Choroid plexus epithelial cell (primary cell): ENCODE measurements around the gene CARS1.

Experiments
- DNase-seq: peaks from one replicate; pipeline ENCODE4 v3.0.0-alpha.2; 2010; ENCODE audit warnings: low read depth
- H3K4me3 ChIP-seq: 2 replicates; pipeline ENCODE4 v1.5.1; 2011; ENCODE audit warnings: low read depth, mild to moderate bottlenecking, control low read depth, low read length, moderate library complexity
- TF ChIP-seq, protein P1 (sequence below): conservative IDR thresholded peaks from 2 replicates; pipeline ENCODE4 v1.5.1; 2011; ENCODE audit warnings: low read depth, mild to moderate bottlenecking, control low read depth, inconsistent platforms, low read length, moderate library complexity

CARS1 gene

DNA sequence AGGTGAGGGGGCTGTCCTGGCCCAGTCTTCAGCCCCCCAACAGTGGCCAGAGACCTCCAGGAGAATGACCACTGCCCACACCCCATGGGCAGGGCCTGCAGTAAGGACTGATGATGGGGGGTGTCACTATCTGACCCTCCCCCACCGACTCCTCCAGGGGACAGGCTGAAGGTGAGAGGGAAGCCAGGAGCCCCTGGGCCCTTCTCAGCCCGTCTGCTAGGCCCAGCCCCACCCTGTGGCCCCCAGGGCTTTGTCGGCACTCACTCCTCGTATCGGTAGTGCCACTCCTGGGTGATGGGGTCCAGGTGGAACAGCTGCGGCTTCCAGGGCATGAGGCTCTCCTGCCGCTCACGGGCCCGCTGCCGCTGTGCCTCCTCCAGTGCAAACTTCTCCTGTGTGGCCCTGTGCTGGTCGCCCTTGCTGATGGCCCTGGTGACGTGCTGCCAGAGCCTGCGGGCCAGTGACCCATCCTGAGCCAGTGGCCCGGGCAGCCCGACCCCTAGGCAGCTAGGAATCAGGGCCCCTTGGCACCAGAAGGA lies 35.4 kb upstream of the CARS1 start:
- DNase-seq, result no peak
- TF ChIP-seq, protein P1, sequence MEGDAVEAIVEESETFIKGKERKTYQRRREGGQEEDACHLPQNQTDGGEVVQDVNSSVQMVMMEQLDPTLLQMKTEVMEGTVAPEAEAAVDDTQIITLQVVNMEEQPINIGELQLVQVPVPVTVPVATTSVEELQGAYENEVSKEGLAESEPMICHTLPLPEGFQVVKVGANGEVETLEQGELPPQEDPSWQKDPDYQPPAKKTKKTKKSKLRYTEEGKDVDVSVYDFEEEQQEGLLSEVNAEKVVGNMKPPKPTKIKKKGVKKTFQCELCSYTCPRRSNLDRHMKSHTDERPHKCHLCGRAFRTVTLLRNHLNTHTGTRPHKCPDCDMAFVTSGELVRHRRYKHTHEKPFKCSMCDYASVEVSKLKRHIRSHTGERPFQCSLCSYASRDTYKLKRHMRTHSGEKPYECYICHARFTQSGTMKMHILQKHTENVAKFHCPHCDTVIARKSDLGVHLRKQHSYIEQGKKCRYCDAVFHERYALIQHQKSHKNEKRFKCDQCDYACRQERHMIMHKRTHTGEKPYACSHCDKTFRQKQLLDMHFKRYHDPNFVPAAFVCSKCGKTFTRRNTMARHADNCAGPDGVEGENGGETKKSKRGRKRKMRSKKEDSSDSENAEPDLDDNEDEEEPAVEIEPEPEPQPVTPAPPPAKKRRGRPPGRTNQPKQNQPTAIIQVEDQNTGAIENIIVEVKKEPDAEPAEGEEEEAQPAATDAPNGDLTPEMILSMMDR, result no peak
- H3K4me3 ChIP-seq, result no peak overlapping the region

DNA sequence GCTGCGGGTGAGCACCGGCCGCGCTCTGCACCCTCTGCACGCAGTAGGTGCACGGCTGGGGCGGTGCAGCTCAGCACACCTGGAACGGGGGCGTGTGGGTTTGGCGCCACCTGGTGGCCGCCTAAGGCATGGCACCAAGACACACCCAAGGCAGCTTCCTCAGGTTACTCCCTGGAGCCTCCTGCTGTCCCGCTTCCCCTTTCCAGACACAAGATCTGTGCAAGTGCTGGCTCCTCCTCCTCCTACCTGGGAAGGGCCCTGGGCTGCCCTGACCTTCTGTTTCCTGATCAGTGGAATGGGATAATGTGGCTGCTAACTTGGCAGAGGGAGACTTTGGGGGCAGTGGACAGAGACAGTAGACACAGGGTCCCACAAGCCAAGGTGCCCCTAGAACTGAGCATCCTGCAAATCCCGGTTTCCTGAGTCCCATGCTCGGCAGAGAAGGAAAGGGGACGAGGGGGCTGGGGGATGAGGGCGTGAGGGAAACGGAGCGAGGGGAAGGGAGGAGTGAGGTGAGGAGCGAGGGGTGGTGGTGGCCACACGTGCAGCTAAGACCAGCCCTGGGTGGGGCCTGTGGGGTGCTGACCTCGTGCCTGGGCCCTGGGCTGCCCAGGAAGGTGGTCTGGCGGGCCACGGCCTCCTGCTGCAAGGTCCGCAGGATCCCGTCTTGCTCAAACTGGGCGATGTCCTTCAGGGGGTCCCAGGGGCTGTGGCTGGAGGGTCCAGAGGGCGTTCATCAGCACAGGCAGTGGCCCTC lies 34.8 kb upstream of the CARS1 start:
- no peak overlapping the region for H3K4me3 ChIP-seq
- TF ChIP-seq, protein P1, result peak; percentile 96
- DNase-seq, result peak; percentile 70

DNA sequence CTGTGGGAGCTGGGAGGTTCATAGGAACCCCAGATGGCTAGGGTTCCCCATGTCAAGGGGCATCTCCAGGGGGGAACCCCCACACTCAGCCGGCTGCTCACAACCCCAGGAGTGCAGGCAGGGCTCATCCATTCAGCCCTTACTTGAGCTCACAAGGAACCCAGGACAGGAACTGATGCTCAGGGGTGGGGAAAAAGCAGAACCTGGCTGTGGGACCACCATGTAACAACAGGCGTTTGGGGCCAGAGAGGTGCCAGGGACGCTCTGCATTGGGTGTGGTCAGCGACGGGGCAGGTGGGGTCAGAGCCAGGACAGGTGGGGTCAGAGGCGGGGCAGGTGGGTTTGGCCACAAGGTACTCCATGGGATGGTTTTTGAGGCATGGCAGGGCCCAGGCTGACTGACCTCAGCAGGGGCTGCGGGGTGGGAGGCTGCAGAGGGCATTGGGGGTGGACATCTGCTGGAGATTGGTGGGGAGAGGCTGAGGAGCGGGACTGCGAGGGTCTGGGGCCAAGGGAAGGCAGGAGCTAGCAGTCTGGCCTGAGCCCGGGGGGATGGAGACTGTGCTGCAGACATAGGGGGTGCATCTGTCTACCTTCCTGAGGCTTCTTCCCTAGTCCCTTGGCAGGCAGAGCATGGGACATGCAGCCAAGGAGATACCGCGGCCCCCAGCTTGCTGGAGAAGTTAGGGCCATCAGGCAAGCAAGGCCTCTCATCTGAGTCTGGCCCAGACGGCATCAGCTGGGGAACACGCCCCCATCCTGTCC lies 34.0 kb upstream of the CARS1 start:
- H3K4me3 ChIP-seq, result no peak overlapping the region
- no peak for DNase-seq
- TF ChIP-seq, protein P1, result no peak

DNA sequence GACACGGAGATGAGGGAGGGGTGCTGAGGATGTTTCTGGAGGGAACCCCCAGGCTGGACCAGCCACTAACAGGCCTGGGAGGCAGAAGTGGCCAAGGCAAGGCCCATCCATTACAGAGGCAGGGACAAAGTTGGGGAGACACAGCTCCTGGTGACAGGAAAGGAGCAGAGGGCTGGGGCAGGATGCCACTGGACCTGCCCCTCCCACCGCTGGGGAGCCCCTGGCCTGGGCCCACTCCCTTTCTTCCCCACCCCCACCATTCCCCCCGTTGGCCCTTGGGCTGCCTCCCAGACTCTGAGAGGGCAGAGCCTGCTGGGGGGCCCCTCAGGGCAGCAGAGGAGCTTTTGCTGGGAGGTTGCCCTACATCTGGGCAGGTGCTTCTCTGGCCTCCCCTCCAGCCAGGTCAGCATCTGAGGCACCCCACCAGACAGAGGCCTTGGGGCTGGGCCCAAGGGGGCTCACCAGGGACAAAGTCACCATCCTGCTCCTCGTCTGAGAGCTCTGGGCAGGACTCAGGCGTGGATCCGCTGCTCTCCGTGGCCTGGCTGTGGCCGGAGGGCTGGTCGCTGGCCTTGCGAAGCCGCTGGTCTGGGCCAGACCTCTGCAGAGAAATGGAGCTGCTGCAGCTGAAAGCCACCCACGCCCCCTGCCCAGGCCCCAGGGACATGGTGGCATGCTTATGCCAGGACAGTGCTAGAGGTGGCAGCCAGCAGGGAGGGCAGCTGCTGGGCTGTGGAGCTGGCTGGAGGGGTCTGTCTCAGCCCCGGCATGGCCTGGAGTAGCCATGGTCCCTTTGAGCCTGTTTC lies 33.1 kb upstream of the CARS1 start:
- H3K4me3 ChIP-seq, result no peak overlapping the region
- DNase-seq, result no peak
- TF ChIP-seq, protein P1, result no peak

DNA sequence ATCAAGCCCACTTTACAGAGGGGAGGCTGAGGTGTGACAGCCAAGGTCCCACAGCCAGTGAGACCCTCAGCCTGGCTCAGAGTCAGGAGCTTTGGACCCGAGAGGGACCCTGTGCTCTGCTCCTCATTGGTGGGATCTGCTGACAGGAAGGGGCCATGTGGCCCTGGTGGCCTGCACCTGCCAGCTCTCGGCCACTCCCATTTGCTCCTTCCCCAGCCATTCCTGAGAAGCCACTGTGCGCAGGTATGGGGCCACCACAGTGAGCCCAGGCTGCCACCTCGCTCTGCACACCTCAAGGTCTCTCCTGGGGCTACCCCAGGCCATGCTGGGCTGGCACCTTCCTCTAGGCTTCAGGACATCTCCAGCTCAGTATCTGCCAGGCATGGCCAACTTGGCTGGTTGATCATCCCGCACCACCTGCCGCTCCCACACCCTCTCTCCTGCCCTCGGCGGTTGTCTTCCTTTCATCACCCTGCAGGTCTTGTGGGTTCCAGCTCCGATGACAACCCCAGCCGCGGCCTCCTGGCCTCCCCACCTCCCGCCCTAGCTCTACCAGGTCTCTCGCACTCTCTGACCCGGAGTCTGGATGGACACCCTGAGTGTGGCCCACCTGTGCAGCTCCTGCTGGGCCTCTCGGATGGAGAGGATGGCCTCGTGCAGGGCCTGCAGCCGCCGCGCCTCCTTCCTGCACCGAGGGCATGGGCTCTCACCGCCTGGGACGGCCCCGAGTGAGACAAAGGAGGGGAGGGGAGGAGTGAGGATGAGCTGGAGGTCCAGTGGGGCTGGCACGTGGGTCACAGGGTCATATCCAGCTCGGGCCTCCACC lies 32.2 kb upstream of the CARS1 start:
- TF ChIP-seq, protein P1, result no peak

DNA sequence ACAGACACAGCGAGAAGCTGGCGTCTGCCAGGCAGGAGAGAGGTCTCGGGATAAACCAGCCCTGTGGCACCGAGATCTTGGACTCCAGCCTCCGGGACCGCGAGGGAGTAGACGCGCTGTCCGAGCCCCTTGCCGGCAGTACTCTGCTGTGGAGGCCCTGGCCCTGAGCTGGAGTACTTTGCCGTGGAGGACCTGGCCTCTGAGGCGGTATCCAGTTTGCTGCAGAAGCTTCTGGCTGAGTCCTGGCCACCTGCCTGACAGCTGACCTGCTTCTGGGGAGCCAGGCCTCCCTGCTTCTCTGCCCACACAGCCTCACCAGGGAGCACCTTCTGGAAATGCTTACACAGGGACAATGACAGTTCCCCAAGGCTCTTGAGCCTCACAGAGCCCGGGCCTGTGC lies 31.6 kb upstream of the CARS1 start:
- H3K4me3 ChIP-seq, result no peak overlapping the region
- TF ChIP-seq, protein P1, result no peak
- no peak for DNase-seq

More for the DNA sequence above, 32.2 kb upstream of the CARS1 start:
- no peak overlapping the region for H3K4me3 ChIP-seq
- no peak for DNase-seq
